K562 (cell line): ENCODE data around the gene CEP162. TPM values are rescaled to one million over a fixed set of nuclear protein-coding genes. Genes with fewer than 3 reads are reported as not detected.

Experiments
- ARNT ChIP-seq, 2 experiments: fragments of 450-650 bp; IDR thresholded peaks; 2 replicates each; pipeline ENCODE4 v1.6.1; 2016; ENCODE audit warnings: mild to moderate bottlenecking in 1 of 2
- CREB1 ChIP-seq, 2 experiments: sonication (generic) in 1 of 2; formaldehyde crosslinking in 1 of 2; IDR thresholded peaks; 2 replicates each; pipeline versions ENCODE4 v1.6.1 to v1.8.0; 2012 to 2022; ENCODE audit warnings: inconsistent platforms in 1 of 2, mild to moderate bottlenecking in 1 of 2, missing genetic modification reagents in 1 of 2, moderate library complexity in 1 of 2
- FOSL1 ChIP-seq: fragments of 200-800 bp; sonication (Bioruptor generic); conservative IDR thresholded peaks from 2 replicates; pipeline ENCODE4 v1.6.1; 2016; ENCODE audit warnings: missing genetic modification characterization, missing compliant biosample characterization
- GTF2E2 ChIP-seq: fragments of 200-800 bp; sonication (Bioruptor generic); IDR thresholded peaks from 2 replicates; pipeline ENCODE4 v1.6.1; 2016; ENCODE audit warnings: missing genetic modification characterization, missing compliant biosample characterization
- HBP1 ChIP-seq: fragments of 450-650 bp; formaldehyde crosslinking; IDR thresholded peaks from 2 replicates; pipeline ENCODE4 v1.4.0; 2022; ENCODE audit warnings: missing genetic modification characterization
- HOXB6 ChIP-seq: fragments of 250-450 bp; sonication (Bioruptor Pico); IDR thresholded peaks from 2 replicates; pipeline ENCODE4 v1.5.1; 2022; ENCODE audit warnings: mild to moderate bottlenecking, borderline replicate concordance
- JUND ChIP-seq, 2 experiments: IDR thresholded peaks; 2 replicates in 1 of 2; 3 replicates in 1 of 2; pipeline ENCODE4 v1.6.1; 2011; ENCODE audit warnings: borderline replicate concordance in 2 of 2, low read depth in 2 of 2, low read length in 2 of 2, improper control_type of control experiment in 1 of 2, missing biosample characterization in 1 of 2, missing genetic modification characterization in 1 of 2, missing genetic modification reagents in 1 of 2
- MCM2 ChIP-seq: fragments of 450-650 bp; IDR thresholded peaks from 2 replicates; pipeline ENCODE4 v1.6.1; 2017; ENCODE audit warnings: low read depth, mild to moderate bottlenecking
- NEUROD1 ChIP-seq: fragments of 150-350 bp; IDR thresholded peaks from 2 replicates; pipeline ENCODE4 v1.6.1; 2014; ENCODE audit warnings: borderline replicate concordance, low read length, low read depth; ENCODE audit not compliant: partially characterized antibody
- RBM34 ChIP-seq: fragments of 200-400 bp; formaldehyde crosslinking; IDR thresholded peaks from 2 replicates; pipeline ENCODE4 v1.6.1; 2018; ENCODE audit warnings: low read length, borderline replicate concordance; ENCODE audit not compliant: insufficient read depth
- SMARCA4 ChIP-seq: fragments of 450-650 bp; IDR thresholded peaks from 2 replicates; pipeline ENCODE4 v1.6.1; 2016
- TOE1 ChIP-seq, 2 experiments: fragments of 450-650 bp in 1 of 2; sonication (generic) in 1 of 2; formaldehyde crosslinking in 1 of 2; IDR thresholded peaks; 2 replicates each; pipeline versions ENCODE4 v1.7.1 to v1.8.0; 2016 to 2022; ENCODE audit warnings: borderline replicate concordance in 2 of 2, mild to moderate bottlenecking in 2 of 2, antibody characterized with exemption in 1 of 2, inconsistent platforms in 1 of 2, low read depth in 1 of 2, missing genetic modification reagents in 1 of 2, moderate library complexity in 1 of 2
- YBX1 ChIP-seq: fragments of 450-650 bp; IDR thresholded peaks from 2 replicates; pipeline ENCODE4 v1.7.1; 2016; ENCODE audit warnings: mild to moderate bottlenecking
- ZNF175 ChIP-seq: fragments of 200-800 bp; sonication (Bioruptor generic); IDR thresholded peaks from 2 replicates; pipeline ENCODE4 v1.6.1; 2016; ENCODE audit warnings: low read depth, mild to moderate bottlenecking, missing genetic modification characterization, missing compliant biosample characterization
- ZNF263 ChIP-seq: sonication (generic); formaldehyde crosslinking; IDR thresholded peaks from 2 replicates; pipeline ENCODE4 v1.8.0; 2022; ENCODE audit warnings: mild to moderate bottlenecking, missing genetic modification reagents, borderline replicate concordance
- ZNF77 ChIP-seq: fragments of 250-450 bp; sonication (Bioruptor Pico); IDR thresholded peaks from 2 replicates; pipeline ENCODE4 v1.5.0; 2020
- ZSCAN29 ChIP-seq: fragments of 450-650 bp; IDR thresholded peaks from 2 replicates; pipeline ENCODE4 v1.6.1; 2017
- polyA plus RNA-seq, 8 experiments: library from polyadenylated mRNA; depleted of rRNA in 4 of 8; stranded (reverse) in 5 of 8; unstranded in 3 of 8; fragments of >200 nt; fragmentation: Nextera tagmentation in 2 of 8; fragmentation: Illumina TruSeq in 1 of 8; extraction: Ambion mirVana in 2 of 8; extraction: Trizol in 1 of 8; gene quantifications; 2 replicates each; pipeline versions ENCODE4 v1.2.1 to v1.2.3, GENCODE V29; 2011 to 2014; ENCODE audit warnings: inconsistent platforms in 1 of 8, missing spikeins in 1 of 8
- total RNA-seq, 7 experiments: library from RNA; depleted of rRNA in 6 of 7; stranded (reverse); fragments of >200 nt in 6 of 7; fragmentation: Illumina TruSeq in 2 of 7; extraction: Trizol in 2 of 7; gene quantifications; 2 replicates each; pipeline versions ENCODE4 v1.2.1 to v1.2.3, GENCODE V29; 2011 to 2021; ENCODE audit warnings: low replicate concordance in 1 of 7
- TF ChIP-seq, protein P1 (sequence below): sonication (generic); formaldehyde crosslinking; IDR thresholded peaks from 2 replicates; pipeline ENCODE4 v1.8.1; 2023; ENCODE audit warnings: mild to moderate bottlenecking, missing genetic modification reagents
- TF ChIP-seq, protein P2 (sequence below): fragments of 250-450 bp; sonication (Bioruptor Pico); IDR thresholded peaks from 2 replicates; pipeline ENCODE4 v1.8.0; 2022; ENCODE audit warnings: moderate library complexity, mild to moderate bottlenecking, inconsistent platforms
- TF ChIP-seq, protein P3 (sequence below): fragments of 450-650 bp; conservative IDR thresholded peaks from 2 replicates; pipeline ENCODE4 v1.6.1; 2016; ENCODE audit warnings: missing genetic modification characterization, low read depth, mild to moderate bottlenecking, missing compliant biosample characterization, moderate library complexity

CEP162 gene
- total and polyA plus RNA-seq, 9 of the 15 experiments (the other 6 are each of a cell fraction or from before 2014, with no cell fraction given) = 3.9 to 8.6 (median 6.7) TPM

GRCh38 chr6:84269947-84270733 lies 42.7 kb upstream of the CEP162 start (continued):
- TF ChIP-seq SMARCA4 = peak; percentile 99
- no peak for TF ChIP-seq ZSCAN29
- no peak for TF ChIP-seq YBX1
- TF ChIP-seq, protein P1, sequence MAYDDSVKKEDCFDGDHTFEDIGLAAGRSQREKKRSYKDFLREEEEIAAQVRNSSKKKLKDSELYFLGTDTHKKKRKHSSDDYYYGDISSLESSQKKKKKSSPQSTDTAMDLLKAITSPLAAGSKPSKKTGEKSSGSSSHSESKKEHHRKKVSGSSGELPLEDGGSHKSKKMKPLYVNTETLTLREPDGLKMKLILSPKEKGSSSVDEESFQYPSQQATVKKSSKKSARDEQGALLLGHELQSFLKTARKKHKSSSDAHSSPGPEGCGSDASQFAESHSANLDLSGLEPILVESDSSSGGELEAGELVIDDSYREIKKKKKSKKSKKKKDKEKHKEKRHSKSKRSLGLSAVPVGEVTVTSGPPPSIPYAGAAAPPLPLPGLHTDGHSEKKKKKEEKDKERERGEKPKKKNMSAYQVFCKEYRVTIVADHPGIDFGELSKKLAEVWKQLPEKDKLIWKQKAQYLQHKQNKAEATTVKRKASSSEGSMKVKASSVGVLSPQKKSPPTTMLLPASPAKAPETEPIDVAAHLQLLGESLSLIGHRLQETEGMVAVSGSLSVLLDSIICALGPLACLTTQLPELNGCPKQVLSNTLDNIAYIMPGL = no peak
- TF ChIP-seq ZNF263 = no peak
- TF ChIP-seq FOSL1 = peak; percentile 93
- TF ChIP-seq, protein P2, sequence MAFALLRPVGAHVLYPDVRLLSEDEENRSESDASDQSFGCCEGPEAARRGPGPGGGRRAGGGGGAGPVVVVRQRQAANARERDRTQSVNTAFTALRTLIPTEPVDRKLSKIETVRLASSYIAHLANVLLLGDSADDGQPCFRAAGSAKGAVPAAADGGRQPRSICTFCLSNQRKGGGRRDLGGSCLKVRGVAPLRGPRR (CRISPR knock-in tag) = no peak
- TF ChIP-seq JUND (IDR thresholded peaks at IDR 0.05; ENCODE audit: borderline replicate concordance, low read depth, low read length) = peak; percentile 98
- TF ChIP-seq JUND (tag; IDR thresholded peaks at IDR 0.05; ENCODE audit: borderline replicate concordance, low read depth, low read length) = peak; percentile 98
- no peak for TF ChIP-seq MCM2
- no peak for TF ChIP-seq RBM34
- no peak for TF ChIP-seq ZNF77 (CRISPR knock-in tag)
- TF ChIP-seq NEUROD1 = peak; percentile 85
- TF ChIP-seq ARNT (IDR thresholded peaks at IDR 0.05) = peak; percentile 96 to 97
- TF ChIP-seq HOXB6 (CRISPR knock-in tag) = no peak
- TF ChIP-seq CREB1 (IDR thresholded peaks at IDR 0.05) = peak; percentile 93
- TF ChIP-seq CREB1 (CRISPR knock-in tag; IDR thresholded peaks at IDR 0.05) = peak; percentile 78; the same call in 1 of the 2 replicates
- TF ChIP-seq ZNF175 (CRISPR knock-in tag) = peak; percentile 97
- TF ChIP-seq, protein P3, sequence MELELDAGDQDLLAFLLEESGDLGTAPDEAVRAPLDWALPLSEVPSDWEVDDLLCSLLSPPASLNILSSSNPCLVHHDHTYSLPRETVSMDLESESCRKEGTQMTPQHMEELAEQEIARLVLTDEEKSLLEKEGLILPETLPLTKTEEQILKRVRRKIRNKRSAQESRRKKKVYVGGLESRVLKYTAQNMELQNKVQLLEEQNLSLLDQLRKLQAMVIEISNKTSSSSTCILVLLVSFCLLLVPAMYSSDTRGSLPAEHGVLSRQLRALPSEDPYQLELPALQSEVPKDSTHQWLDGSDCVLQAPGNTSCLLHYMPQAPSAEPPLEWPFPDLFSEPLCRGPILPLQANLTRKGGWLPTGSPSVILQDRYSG = peak; percentile 82; the same call in 1 of the 2 replicates
- TF ChIP-seq TOE1 (IDR thresholded peaks at IDR 0.05; ENCODE audit: borderline replicate concordance) = peak; percentile 77; the same call in 1 of the 2 replicates
- no peak for TF ChIP-seq TOE1 (CRISPR knock-in tag; IDR thresholded peaks at IDR 0.05; ENCODE audit: borderline replicate concordance, low read depth)
- TF ChIP-seq HBP1 (CRISPR knock-in tag) = peak; percentile 14; the same call in 1 of the 2 replicates
- TF ChIP-seq GTF2E2 (tag) = no peak; the same call in 1 of the 2 replicates
